MCF 10A (cell line): ENCODE data around the gene CNTNAP2. TPM values are rescaled to one million over a fixed set of nuclear protein-coding genes. Genes with fewer than 3 reads are reported as not detected.

Experiments
- BruUV-seq: library from RNA; stranded (reverse); fragments of 400-500 nt; replicated peaks from 2 replicates; lab custom pipeline; 2021; lab: Mats Ljungman, UMichigan
- CTCF ChIA-PET: fragments of 300-600 bp; sonication (Branson Sonifier 250); formaldehyde crosslinking; extraction: SDS; loops from one replicate; lab custom pipeline; 2021; ENCODE audit warnings: antibody characterized with exemption, inconsistent platforms; lab: Yijun Ruan, JAX
- POLR2A ChIA-PET: fragments of 300-600, 350-650 bp; sonication (Branson Sonifier 250); formaldehyde crosslinking; extraction: SDS; loops from one replicate; lab custom pipeline; 2020; ENCODE audit warnings: antibody characterized with exemption, inconsistent platforms; lab: Yijun Ruan, JAX
- DNase-seq: peaks from one replicate; pipeline ENCODE4 v3.0.0-alpha.2; 2018; ENCODE audit not compliant: unreplicated experiment
- H3K27ac Mint-ChIP-seq: one replicate; pipeline ENCODE4 v1.8.0; 2022; ENCODE audit warnings: mild to moderate bottlenecking, low read depth, mixed read lengths; ENCODE audit not compliant: unreplicated experiment
- H3K27me3 Mint-ChIP-seq: one replicate; pipeline ENCODE4 v1.8.0; 2022; ENCODE audit warnings: mixed read lengths; ENCODE audit not compliant: insufficient read depth, unreplicated experiment
- H3K36me3 Mint-ChIP-seq: one replicate; pipeline ENCODE4 v1.8.0; 2022; ENCODE audit warnings: mild to moderate bottlenecking, moderate library complexity, mixed read lengths; ENCODE audit not compliant: insufficient read depth, unreplicated experiment
- H3K4me1 Mint-ChIP-seq: one replicate; pipeline ENCODE4 v1.8.0; 2022; ENCODE audit warnings: mixed read lengths; ENCODE audit not compliant: insufficient read depth, unreplicated experiment
- H3K4me3 Mint-ChIP-seq: one replicate; pipeline ENCODE4 v1.8.0; 2022; ENCODE audit warnings: mild to moderate bottlenecking, moderate library complexity, mixed read lengths; ENCODE audit not compliant: unreplicated experiment
- H3K9me3 Mint-ChIP-seq: one replicate; pipeline ENCODE4 v1.8.0; 2022; ENCODE audit warnings: mixed read lengths; ENCODE audit not compliant: unreplicated experiment
- CTCF ChIP-seq: fragments of 200-600 bp; IDR thresholded peaks from one replicate; pipeline ENCODE4 v1.8.0; 2022; ENCODE audit warnings: antibody characterized with exemption, mild to moderate bottlenecking; ENCODE audit not compliant: unreplicated experiment
- intact Hi-C: fragments of 100-400 bp; cut with micrococcal nuclease; formaldehyde crosslinking; loops from 2 replicates; pipeline ENCODE4 v1.14.1; 2022
- total RNA-seq: library from RNA; stranded (reverse); gene quantifications from 2 replicates; pipeline ENCODE4 v1.2.3, GENCODE V29; 2022

CNTNAP2 gene
- total RNA-seq, 1 experiment from 2014 or later = 1.1 TPM

- Mint-ChIP-seq H3K4me3 (no peak overlapping the region), H3K9me3 (peaks cover 10% of the 10 kb centered on the region), H3K36me3 (no peaks in the 10 kb centered on the region), H3K27me3 (peaks cover 36% of the 10 kb centered on the region), H3K27ac (no peak overlapping the region), H3K4me1 (no peaks in the 10 kb centered on the region)
- TF ChIP-seq CTCF = no peak
- intact Hi-C loops = no loop called here
- no peak for DNase-seq
- CTCF ChIA-PET = no interaction called here
- no TSS peak for BruUV-seq
- POLR2A ChIA-PET = no interaction called here
These were observed 1534.4 kb downstream of the CNTNAP2 start for GRCh38 chr7:147650991-147651390.

GRCh38 chr7:147651601-147652000, 1535.0 kb downstream of the CNTNAP2 start:
- intact Hi-C loops = no loop called here
- Mint-ChIP-seq H3K4me1 (no peaks in the 10 kb centered on the region), H3K4me3 (no peak overlapping the region), H3K36me3 (no peaks in the 10 kb centered on the region), H3K27ac (no peak overlapping the region), H3K9me3 (peaks cover 10% of the 10 kb centered on the region), H3K27me3 (peaks cover 35% of the 10 kb centered on the region)
- ChIA-PET CTCF (no interaction called here), POLR2A (no interaction called here)
- BruUV-seq = no TSS peak
- no peak for TF ChIP-seq CTCF
- no peak for DNase-seq

- Mint-ChIP-seq H3K9me3 (peaks cover 7% of the 10 kb centered on the region), H3K4me1 (no peaks in the 10 kb centered on the region), H3K27me3 (peaks cover 36% of the 10 kb centered on the region), H3K36me3 (peaks cover 7% of the 10 kb centered on the region), H3K27ac (no peak overlapping the region), H3K4me3 (no peak overlapping the region)
- CTCF ChIA-PET = no interaction called here
- no peak for TF ChIP-seq CTCF
- no TSS peak for BruUV-seq
- no peak for DNase-seq
- POLR2A ChIA-PET = no interaction called here
- intact Hi-C loops = no loop called here
These were observed 1536.9 kb downstream of the CNTNAP2 start for GRCh38 chr7:147653456-147653855.

GRCh38 chr7:147658392-147658967, 1541.9 kb downstream of the CNTNAP2 start:
- no peak overlapping the region for H3K27ac Mint-ChIP-seq
- no peaks in the 10 kb centered on the region for H3K4me1 Mint-ChIP-seq
- H3K36me3 Mint-ChIP-seq = peaks cover 7% of the 10 kb centered on the region
- ChIA-PET CTCF (no interaction called here), POLR2A (no interaction called here)
- no peak overlapping the region for H3K4me3 Mint-ChIP-seq
- peaks cover 29% of the 10 kb centered on the region for H3K27me3 Mint-ChIP-seq
- no peak for DNase-seq
- no peak for TF ChIP-seq CTCF
- no TSS peak for BruUV-seq
- intact Hi-C loops = no loop called here
- H3K9me3 Mint-ChIP-seq = peaks cover 7% of the 10 kb centered on the region
